GM12874 (cell line): ENCODE data around the gene ANKRD37.

ENCODE experiments used
- TF ChIP-seq, protein P1 (sequence below): IDR thresholded peaks from 2 replicates; pipeline ENCODE4 v1.5.1; 2011; ENCODE audit warnings: low read depth, mild to moderate bottlenecking, control low read depth, low read length, moderate library complexity; ENCODE audit not compliant: insufficient read depth

ANKRD37 gene

DNA sequence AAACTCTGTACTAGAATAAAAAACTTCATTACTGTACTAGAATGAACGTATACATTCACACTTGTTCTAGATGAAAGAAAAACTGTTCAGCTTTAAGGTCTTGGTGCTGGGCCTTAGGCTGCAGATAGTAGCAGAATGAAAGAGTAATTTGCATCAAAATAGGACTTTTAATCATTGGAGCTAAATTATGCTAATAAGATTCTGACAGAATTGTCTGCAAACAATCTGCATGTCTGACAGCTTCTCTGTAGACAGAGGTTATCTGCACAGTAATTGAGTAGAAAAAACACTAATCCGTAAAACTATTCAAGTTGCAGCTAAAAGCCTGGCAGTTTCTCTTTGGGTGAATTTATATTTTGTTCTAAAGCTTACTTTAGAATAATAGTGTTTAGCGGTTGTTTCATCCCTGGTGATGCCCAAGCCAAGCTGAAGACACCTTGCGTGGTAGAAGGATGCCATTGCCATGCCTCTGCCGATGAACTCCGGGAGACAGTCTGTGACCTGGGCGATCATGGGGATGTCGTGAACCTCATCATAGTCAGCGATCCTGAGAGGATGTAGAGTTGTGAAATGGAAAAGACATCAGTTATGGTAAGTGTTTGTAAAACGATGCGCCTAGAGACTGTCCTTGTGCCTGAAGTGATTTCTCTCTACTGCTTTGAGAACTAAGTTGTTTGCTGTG is 26.2 kb upstream of the ANKRD37 start:
- TF ChIP-seq, protein P1, sequence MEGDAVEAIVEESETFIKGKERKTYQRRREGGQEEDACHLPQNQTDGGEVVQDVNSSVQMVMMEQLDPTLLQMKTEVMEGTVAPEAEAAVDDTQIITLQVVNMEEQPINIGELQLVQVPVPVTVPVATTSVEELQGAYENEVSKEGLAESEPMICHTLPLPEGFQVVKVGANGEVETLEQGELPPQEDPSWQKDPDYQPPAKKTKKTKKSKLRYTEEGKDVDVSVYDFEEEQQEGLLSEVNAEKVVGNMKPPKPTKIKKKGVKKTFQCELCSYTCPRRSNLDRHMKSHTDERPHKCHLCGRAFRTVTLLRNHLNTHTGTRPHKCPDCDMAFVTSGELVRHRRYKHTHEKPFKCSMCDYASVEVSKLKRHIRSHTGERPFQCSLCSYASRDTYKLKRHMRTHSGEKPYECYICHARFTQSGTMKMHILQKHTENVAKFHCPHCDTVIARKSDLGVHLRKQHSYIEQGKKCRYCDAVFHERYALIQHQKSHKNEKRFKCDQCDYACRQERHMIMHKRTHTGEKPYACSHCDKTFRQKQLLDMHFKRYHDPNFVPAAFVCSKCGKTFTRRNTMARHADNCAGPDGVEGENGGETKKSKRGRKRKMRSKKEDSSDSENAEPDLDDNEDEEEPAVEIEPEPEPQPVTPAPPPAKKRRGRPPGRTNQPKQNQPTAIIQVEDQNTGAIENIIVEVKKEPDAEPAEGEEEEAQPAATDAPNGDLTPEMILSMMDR, result no peak

DNA sequence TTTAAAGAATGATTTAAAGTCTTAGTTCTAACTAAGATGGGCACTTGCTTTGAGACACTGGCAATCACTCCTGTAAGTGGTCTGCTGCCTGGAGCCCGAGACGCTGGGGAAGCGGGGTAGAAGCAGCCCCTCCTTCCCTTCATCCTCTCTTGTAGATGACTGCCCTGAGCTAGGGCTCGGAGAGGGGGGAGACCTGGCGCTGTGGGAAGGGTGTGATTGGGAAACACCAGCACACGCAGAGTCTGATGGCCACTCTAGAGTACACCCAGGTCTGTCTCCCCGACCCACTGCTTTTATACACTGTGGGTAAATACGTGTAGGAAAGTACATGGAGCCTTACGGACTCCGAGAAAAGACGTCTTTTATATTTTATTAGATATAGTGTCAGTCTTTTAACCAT is 24.9 kb upstream of the ANKRD37 start:
- TF ChIP-seq, protein P1, result no peak

DNA sequence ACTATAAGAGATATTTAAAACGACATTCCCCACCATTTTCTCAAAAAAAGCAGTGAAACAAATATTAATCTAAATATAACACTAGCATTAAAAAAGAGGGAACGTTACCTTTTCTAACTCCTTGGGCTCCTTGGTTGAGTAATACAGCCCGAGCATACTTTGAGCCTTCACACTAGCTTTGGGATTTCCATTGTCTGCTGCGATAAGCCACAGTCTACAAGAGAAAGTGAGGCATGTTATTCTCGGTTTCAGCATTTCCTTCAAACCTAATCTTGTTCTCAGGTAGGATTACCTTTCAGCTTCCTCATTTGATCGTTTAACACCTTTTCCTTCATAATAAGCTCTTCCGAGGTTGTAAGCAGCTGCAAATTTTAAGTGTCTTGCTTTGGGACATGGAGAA is 22.6 kb upstream of the ANKRD37 start:
- TF ChIP-seq, protein P1, result no peak

DNA sequence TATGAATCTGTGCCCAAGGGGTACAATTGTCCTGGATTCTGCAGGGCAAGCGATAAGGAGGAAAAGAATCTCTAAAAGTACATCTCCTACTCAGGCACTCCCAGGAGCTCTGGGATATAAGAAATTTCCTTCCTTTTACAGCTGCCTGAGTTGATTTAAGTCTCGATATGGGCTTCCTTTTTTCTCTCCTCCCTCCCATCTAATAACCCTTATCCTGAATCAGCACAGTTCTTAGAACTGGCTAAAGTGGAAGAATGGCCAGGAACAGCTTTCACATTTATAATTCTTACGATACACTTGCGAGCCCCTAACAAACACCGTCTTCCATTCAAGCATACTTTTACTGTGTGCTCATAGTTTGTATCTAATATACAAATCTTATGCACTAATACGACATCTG is 22.1 kb upstream of the ANKRD37 start:
- TF ChIP-seq, protein P1, result no peak

DNA sequence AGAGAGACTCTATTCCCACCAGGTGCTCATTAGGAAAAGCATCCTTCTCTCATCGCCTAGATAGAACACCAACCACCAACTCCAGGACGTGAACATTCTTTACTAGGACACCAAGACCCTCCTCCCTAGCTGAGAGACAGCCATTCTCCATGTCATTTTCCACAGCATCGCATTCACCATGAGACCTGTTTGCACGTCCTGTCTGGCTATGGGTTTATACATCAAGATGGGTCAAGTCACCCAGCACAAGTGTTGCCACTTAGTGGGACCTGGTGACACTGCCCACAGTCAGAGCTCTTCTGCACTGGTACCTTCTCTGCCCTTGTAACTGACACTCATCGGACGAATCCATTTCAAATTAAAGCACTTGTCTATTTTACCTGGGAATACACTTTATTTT is 18.4 kb upstream of the ANKRD37 start:
- TF ChIP-seq, protein P1, result no peak

DNA sequence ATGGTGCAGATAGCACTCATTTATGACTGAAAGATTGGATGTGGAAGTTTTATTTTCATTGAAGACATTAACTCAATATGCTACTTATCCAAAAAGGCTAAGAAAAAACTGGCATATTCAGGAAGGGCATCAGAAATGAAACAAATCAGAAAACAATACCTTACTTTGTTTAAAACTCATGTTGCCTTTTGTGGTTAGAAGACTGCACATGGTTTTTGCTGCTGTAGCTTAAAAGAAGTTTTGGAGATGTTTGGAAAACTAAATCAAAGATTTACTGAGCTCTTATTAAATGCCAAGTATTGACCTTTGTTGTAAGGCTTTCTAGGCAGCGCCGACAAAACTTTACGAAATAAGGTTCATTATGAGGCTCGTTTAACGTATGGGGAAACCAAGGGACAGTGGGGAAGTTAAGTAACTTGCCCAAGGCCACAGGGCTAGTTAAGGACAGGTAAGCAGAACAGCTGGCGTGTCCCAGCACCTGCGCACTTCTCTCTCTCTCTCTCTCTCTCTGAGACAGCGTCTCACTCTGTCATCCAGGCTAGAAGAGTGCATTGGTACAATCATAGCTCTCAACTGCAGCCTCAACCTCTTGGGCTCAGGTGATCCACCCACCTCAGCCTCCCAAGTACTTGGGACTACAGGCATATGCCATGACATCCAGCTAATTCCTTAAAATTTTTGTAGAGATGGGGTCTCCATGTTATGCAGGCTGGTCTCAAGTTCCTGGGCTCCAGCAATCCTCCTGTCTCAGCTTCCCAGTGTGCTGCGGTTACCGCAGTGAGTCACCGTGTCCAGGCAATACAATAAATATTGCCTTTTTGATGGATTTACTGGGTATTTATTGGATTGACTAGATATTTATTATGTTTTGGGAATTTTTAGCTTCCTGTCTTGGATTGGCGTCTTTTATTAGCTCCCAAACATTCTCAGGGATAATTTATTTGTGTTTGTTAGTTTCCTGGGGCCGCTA is 17.0 kb upstream of the ANKRD37 start:
- TF ChIP-seq, protein P1, result no peak

DNA sequence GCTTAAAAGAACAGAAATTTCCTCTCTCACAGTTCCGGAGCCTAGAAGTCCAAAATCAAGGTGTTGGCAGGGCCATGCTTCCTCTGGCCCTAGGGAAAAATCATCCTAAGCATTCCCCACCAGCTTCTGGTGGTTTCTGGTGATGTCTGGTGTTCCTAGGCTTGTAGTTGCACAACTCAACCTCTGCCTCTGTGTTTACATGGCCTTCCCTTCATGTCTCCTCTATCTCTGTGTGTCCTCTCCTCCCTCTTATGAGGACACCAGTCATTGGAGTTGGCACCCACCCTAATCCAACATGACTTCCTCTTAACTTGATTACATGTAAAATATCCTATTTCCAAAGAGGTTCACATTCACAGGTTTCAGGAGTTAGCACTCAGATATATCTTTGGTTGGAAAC is 16.3 kb upstream of the ANKRD37 start:
- TF ChIP-seq, protein P1, result no peak
